ENCODE measurements around the gene RHBDD3. TPM values are rescaled to one million over a fixed set of nuclear protein-coding genes. Genes with fewer than 3 reads are reported as not detected.

RHBDD3 gene
- total and polyA plus RNA-seq, 2 donors (not counting 1 experiment from before 2014, with no cell fraction given): 11.9 to 12.5 TPM

DNA sequence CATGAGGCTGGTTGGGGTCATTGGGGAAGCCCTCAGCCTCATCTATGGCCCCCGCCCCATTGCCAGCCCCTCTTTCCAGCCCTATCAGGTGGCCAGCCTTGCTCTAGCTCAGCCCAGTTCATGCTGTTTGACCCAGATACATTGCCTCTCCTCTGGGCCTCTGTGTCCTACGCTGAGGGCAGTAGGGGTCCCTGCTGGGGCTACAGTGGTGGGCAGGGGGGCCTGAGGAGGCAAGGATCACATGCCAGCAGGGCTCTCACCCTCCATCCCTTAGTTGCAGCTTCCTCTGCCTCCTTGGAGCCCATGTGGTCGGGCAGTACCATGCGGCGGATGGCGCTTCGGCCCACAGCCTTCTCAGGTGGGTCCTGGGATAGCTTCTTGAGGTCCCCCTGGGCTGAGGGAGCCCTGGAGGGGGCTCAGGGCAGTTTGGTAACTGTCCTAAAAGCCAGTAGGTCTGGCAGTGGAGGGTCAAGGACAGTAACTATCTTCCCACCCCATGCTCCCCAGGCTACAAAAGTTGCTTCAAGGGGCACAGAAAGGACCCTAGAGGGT, 42.8 kb downstream of the RHBDD3 start:
- Mint-ChIP-seq H3K9me3 (ENCODE audit: insufficient read depth) (no peaks in the 10 kb centered on the region), H3K4me3 (no peak overlapping the region), H3K27ac (no peak overlapping the region), H3K27me3 (peaks cover 19% of the 10 kb centered on the region), H3K4me1 (no peaks in the 10 kb centered on the region)
- Histone ChIP-seq H3K9ac (ENCODE audit: low read length) (no peak overlapping the region), H3K79me2 (ENCODE audit: control insufficient read depth, insufficient read depth, low read length) (no peaks in the 10 kb centered on the region), H3K4me3 (ENCODE audit: control extremely low read depth in 1 of 5, extremely low read depth in 1 of 5, insufficient read depth in 1 of 5, low read depth in 2 of 5, low read length in 4 of 5) (no peak overlapping the region), H3K36me3 (replicated peaks in 1 of 2; ENCODE audit: control extremely low read depth in 1 of 2, control insufficient read depth in 1 of 2, extremely low read depth in 1 of 2, insufficient read depth in 2 of 2, low read length in 1 of 2) (no peaks in the 10 kb centered on the region), H3K4me2 (replicated peaks; ENCODE audit: low read depth, low read length, poor library complexity, severe bottlenecking) (no peak overlapping the region), H3K27ac (ENCODE audit: low read length in 2 of 2) (no peak overlapping the region), H3K9me3 (ENCODE audit: control extremely low read depth in 1 of 3, control insufficient read depth in 2 of 3, insufficient read depth in 1 of 3, low read length in 2 of 3) (no peaks in the 10 kb centered on the region), H2AFZ (ENCODE audit: insufficient read depth, low read depth, low read length, poor library complexity, severe bottlenecking) (no peak overlapping the region), H3K4me1 (ENCODE audit: control insufficient read depth in 2 of 2, insufficient read depth in 2 of 2, low read length in 2 of 2) (no peaks in the 10 kb centered on the region), H3K27me3 (replicated peaks in 1 of 4; ENCODE audit: control extremely low read depth in 1 of 4, control insufficient read depth in 3 of 4, insufficient read depth in 4 of 4, low read length in 3 of 4) (peaks cover 0 to 11% (median 0%) of the 10 kb centered on the region in 4 experiments), H4K20me1 (ENCODE audit: control insufficient read depth, insufficient read depth, low read length, poor library complexity, severe bottlenecking) (no peaks in the 10 kb centered on the region)
- 97% methylated on average over 6 of the region's 7 CpGs for WGBS (ENCODE audit: insufficient coverage)
- intact Hi-C loops (cut with micrococcal nuclease): no loop called here
- no peak for ATAC-seq (ENCODE audit: low read depth)
- ChIA-PET POLR2A (no interaction called here), CTCF (interaction anchor here (1.0 kb wide), 1 partner anchor 20 kb away, joined by 3 read pairs; no protein-coding TSS in a partner anchor)
- no peak for DNase-seq
- TF ChIP-seq EZH2 (IDR thresholded peaks at IDR 0.05; ENCODE audit: borderline replicate concordance, insufficient read depth, low read depth, low read length, poor library complexity, severe bottlenecking): no peak
- TF ChIP-seq, protein P1, sequence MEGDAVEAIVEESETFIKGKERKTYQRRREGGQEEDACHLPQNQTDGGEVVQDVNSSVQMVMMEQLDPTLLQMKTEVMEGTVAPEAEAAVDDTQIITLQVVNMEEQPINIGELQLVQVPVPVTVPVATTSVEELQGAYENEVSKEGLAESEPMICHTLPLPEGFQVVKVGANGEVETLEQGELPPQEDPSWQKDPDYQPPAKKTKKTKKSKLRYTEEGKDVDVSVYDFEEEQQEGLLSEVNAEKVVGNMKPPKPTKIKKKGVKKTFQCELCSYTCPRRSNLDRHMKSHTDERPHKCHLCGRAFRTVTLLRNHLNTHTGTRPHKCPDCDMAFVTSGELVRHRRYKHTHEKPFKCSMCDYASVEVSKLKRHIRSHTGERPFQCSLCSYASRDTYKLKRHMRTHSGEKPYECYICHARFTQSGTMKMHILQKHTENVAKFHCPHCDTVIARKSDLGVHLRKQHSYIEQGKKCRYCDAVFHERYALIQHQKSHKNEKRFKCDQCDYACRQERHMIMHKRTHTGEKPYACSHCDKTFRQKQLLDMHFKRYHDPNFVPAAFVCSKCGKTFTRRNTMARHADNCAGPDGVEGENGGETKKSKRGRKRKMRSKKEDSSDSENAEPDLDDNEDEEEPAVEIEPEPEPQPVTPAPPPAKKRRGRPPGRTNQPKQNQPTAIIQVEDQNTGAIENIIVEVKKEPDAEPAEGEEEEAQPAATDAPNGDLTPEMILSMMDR (IDR thresholded peaks at IDR 0.05): no peak

DNA sequence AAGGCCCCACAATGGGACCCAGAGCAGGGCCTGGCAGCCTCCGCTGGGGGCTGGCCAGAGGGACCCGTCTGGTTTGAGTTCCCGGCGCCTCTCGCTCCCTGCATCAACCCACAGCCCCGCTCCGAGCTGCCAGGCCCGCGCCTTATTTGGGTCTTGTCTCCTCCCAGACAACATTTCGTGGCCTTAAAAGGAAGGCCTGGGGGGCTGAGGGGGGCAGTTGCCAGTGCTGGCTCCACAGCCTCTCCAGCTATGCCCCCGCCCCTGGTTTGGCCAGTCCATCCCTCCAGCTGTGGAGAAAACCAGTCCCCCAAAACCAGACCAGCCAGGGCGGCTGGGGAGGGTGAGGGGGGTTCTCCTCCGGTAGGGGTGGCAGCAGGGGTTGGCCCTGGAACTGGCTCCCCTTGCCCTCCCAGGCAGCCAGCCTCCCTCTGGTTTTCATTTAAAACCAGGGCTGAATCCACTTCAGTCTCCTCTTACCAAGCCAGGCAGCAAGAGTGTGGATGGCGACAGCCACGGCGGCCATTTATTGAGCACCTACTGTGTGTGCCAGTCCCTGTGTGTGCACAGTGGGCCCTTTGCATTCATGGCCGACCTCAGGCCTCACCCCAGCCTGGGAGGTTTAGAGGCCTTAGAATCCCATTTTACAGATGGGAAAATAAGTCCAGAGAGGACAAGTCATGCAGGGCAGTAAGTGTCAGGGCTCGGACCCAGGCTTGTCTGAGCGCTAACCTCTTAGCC, 43.5 kb downstream of the RHBDD3 start:
- intact Hi-C loops (cut with micrococcal nuclease): no loop called here
- POLR2A ChIA-PET: no interaction called here
- DNase-seq: no peak
- Histone ChIP-seq H3K27me3 (replicated peaks in 1 of 4; ENCODE audit: control extremely low read depth in 1 of 4, control insufficient read depth in 3 of 4, insufficient read depth in 4 of 4, low read length in 3 of 4) (peaks cover 0 to 11% (median 0%) of the 10 kb centered on the region in 4 experiments), H3K36me3 (replicated peaks in 1 of 2; ENCODE audit: control extremely low read depth in 1 of 2, control insufficient read depth in 1 of 2, extremely low read depth in 1 of 2, insufficient read depth in 2 of 2, low read length in 1 of 2) (no peaks in the 10 kb centered on the region), H3K4me3 (ENCODE audit: control extremely low read depth in 1 of 5, extremely low read depth in 1 of 5, insufficient read depth in 1 of 5, low read depth in 2 of 5, low read length in 4 of 5) (no peak overlapping the region), H3K9me3 (ENCODE audit: control extremely low read depth in 1 of 3, control insufficient read depth in 2 of 3, insufficient read depth in 1 of 3, low read length in 2 of 3) (no peaks in the 10 kb centered on the region), H3K79me2 (ENCODE audit: control insufficient read depth, insufficient read depth, low read length) (no peaks in the 10 kb centered on the region), H3K27ac (ENCODE audit: low read length in 2 of 2) (no peak overlapping the region), H3K4me1 (ENCODE audit: control insufficient read depth in 2 of 2, insufficient read depth in 2 of 2, low read length in 2 of 2) (no peaks in the 10 kb centered on the region), H4K20me1 (ENCODE audit: control insufficient read depth, insufficient read depth, low read length, poor library complexity, severe bottlenecking) (no peaks in the 10 kb centered on the region), H3K4me2 (replicated peaks; ENCODE audit: low read depth, low read length, poor library complexity, severe bottlenecking) (no peak overlapping the region), H3K9ac (ENCODE audit: low read length) (no peak overlapping the region), H2AFZ (ENCODE audit: insufficient read depth, low read depth, low read length, poor library complexity, severe bottlenecking) (no peak overlapping the region)
- no peak overlapping the region for H3K27ac Mint-ChIP-seq
- 94% methylated on average over 17 of the region's 19 CpGs for WGBS (ENCODE audit: insufficient coverage)
- no peaks in the 10 kb centered on the region for H3K9me3 Mint-ChIP-seq (ENCODE audit: insufficient read depth)
- no peaks in the 10 kb centered on the region for H3K4me1 Mint-ChIP-seq
- ATAC-seq (ENCODE audit: low read depth): no peak
- CTCF ChIA-PET: interaction anchor here (1.0 kb wide), 1 partner anchor 21 kb away, joined by 3 read pairs; no protein-coding TSS in a partner anchor
- H3K4me3 Mint-ChIP-seq: no peak overlapping the region
- TF ChIP-seq, protein P1 (IDR thresholded peaks at IDR 0.05): no peak
- TF ChIP-seq EZH2 (IDR thresholded peaks at IDR 0.05; ENCODE audit: borderline replicate concordance, insufficient read depth, low read depth, low read length, poor library complexity, severe bottlenecking): no peak
- H3K27me3 Mint-ChIP-seq: peaks cover 23% of the 10 kb centered on the region

Data from B cell (primary cell).